Cardiac septum (tissue), 1 donor: ENCODE results near the gene ISM1. TPM values are rescaled to one million over a fixed set of nuclear protein-coding genes. Genes with fewer than 3 reads are reported as not detected.

Source experiments
- DNase-seq: peaks from one replicate; pipeline ENCODE4 v3.0.0-alpha.2; 2020; ENCODE audit warnings: low spot score
- intact Hi-C: fragments of 100-400 bp; cut with DNase I; formaldehyde crosslinking; loops from one replicate; pipeline ENCODE4 v1.14.0; 2022
- total RNA-seq: library from RNA; stranded (reverse); fragmentation: NEBNext Ultra II Directional; extraction: Animal tissue kit (Norgen Biotek cat#: 25700); gene quantifications from one replicate; pipeline ENCODE4 v1.2.1, GENCODE V29; 2021
- donor health status: DM: no; HTN: no; CAD: no.

Gene ISM1
- total RNA-seq, 1 donor from 2014 or later, result 1.0 TPM

DNA sequence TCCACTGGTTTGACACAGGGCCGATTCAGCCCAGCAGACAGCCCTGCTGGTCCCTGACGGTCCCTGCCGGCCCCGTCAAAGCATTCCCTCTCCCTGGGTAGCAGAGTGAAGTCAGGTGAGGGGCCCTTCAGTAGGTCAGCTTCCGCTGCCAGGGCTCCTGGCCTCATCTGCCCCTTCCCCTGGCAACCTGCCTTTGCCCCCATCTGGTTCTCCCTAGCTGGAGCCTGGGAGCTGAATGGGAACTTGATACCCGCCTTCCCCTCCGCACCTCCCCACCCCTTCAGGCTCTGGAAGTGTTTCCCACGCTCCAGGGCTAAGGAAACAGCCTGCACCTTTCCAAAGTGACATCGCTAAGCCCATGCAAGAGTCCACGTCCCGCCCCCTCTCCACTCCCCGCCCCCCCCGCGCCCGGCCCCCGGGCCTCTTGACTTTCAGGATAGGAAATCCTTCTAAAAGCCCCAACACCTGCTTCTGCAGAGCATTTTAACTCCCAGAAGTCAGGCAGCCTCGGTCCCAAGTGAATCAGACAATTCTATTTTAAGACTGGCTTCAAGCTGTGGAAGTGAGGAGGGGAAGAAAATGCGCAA, 53.3 kb downstream of the ISM1 start:
- no peak for DNase-seq
- intact Hi-C loops, result loop anchor here (5.0 kb wide), 1 partner anchor 48 kb away; no protein-coding TSS in a partner anchor

DNA sequence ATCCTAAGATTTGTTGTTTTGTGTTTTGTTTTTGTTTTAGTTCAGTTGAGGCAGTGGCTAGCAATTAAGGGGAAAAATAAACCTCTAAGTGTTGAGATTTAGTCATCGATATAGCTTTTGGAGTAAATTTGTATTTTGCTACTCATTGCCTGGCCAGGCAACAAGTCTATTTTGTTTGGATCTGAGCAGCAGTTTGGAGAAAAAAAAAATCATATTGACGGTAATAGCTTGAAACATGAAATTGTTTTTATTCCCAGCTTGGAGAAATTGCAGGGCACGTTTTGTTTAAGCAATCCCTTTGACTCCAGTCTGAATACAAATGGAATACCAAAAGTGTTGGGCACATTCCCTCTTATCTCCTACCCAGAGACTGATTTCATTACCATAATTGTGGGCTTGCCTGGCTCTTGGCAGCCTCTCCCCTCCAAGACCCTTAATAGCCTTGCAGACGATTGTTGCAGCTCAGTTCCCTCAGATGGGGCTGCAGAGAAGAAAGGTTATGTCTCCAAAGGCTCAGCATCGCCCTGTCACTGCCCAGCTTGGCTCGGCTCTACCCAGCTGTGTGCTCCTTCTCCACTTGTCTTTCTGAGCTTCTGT, 56.0 kb downstream of the ISM1 start:
- DNase-seq, result no peak
- intact Hi-C loops, result no loop called here

DNA sequence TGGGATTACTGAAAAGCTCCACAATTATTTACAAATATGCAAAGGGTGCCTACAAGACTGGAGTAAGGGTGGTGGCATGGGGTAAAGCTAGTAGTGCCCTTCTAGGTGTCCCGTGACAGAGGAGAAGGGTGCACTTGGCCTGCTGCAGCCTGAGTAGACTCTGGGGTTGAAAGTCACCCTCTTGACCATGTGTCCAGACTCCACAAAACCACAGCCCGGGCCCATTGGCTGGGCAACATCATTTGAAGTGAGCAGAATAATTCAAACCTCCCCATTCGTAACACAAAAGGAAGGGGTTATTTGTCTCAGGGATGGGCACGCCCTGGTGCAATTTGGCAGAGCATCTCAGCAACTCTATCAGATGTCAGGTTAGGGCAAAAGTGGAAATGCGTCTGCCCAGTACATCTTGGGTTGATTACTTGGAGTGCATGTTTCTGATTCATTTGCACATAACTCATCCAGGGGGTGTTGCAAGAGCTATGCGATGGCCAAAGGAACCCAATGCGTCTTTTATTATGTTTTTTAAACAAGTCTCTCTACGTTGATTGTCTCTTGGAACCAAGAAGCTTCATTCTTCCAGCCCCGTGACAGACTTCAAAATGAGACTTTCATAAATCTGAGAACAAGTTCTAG, 56.7 kb downstream of the ISM1 start:
- intact Hi-C loops, result no loop called here
- DNase-seq, result no peak

DNA sequence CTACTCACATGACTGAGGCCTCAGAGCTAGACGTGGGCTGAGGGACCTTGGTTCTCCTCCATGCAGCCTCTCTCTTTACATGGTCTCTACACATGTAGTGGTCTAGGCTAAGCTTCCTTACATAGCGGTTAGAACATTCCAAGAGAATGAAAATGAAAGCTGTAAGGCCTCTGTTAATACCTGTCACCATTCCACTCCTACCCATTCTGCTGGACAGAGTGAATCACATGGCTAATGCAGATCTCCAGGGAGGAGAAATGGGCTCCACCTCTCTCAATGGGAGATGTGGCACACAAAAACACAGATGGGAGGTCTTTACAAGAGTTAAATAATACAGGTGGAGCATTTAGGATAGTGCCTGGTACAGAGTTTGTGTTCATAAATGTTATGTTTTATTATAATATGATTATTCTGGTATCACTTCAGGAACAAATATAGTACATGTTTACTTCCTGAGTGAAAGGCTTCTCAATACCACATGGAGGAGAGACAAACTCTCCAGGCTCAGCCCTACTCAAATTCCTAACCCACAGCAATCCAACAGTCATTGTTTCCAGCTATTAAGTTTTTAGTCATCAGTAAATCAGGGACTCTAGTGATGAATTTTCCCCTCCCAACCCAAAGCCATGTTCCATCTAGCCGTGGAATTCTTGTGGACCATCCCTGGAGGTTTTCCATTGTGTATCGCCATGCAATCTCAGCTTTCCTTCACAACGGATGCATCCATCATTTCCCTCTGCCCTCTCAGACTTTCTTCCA, 57.9 kb downstream of the ISM1 start:
- intact Hi-C loops, result no loop called here
- DNase-seq, result no peak

DNA sequence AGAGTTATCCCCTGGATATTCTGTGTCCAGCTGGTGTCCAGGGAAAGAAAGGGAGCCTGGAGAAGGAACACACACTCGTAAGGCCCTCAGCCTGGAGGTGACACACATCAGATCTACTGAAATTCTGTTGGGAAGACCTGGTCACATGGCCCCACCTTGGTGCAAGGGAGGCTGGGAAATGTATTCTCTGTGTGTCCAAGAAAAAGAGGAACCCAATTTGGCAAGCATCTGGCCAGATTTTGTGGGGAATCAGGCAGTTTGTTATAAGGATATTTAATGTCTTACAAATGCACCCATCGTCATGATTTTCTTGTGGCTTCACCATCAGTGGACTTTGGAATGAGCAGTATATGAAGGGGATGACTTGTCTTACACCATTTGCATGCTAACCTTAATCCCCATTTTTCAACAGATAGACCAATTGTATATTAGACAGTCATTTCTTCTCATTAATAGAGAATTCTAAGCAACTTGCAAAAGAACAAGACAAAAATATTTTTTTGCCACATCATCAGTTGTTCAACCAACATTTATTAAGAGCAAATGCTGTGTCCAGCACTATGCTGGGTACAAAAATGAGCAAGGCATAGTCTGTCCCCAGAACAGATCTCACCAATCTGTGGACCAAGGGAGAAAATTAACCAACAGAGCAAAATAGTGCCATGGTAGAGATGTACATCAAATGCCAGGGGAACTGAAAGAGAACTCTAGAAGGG, 59.7 kb downstream of the ISM1 start:
- no peak for DNase-seq
- intact Hi-C loops, result no loop called here

DNA sequence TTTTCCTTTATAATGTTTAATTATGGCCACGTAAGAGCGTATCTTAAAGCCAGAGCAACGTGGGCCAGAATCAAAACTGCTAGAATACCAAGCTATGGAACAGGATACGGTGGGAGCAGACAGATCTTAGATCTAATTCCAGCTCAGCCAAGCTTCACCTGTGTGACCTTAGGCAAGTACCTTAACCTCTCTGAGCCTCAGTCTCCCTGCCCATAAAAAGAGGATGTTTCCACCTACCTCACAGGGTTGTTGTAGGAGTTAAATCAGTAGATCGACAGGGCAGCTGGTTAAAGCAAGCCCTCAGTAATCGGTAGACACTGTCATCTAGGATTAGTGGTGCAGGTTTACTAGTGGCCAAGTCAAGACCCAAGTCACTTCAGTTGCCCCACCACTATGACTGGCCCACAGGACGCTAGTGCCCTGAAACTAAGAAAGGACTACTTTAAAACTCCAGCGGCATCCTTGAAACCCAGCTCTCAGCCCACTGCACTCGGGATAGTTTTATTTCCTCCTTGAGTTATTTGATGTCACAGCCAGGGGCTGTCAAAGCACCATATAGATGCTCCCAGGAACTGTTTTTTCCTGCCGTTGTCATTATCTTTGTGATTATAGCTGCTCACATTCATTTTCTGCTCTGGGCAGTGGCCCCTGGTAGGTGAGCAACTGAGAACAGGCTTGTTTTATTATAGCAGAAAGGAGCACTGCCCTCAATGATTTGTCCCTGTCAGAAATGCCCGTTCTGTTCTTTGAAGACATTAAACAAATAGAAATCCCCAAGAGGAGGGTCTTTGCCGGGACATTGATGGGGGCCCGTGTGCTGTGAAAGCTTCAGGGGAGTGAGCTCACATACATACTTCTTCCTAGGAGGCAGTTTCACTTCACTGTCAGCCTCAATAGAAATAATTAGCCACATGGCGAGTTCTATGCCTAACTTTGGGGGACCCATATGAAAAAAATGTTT, 63.1 kb downstream of the ISM1 start:
- intact Hi-C loops, result no loop called here
- peak; percentile 60 for DNase-seq

DNA sequence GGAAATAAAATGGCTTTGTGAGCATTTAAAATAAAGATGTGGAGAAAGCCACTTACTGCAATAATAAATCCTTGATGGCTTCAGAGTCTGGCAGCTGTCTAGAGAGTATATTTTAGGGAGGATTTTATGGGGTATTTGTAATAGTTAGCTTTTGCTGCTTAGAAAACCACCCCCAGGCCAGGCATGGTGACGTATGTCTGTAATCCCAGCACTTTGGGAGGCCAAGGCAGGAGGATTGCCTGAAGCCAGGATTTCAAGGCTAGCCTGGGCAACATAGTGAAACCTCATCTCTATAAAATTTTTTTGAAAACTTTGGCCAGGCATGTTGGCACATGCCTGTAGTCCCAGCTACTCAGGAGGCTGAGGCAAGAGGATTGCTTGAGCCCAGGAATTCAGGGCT, 63.8 kb downstream of the ISM1 start:
- DNase-seq, result no peak
- intact Hi-C loops, result no loop called here

DNA sequence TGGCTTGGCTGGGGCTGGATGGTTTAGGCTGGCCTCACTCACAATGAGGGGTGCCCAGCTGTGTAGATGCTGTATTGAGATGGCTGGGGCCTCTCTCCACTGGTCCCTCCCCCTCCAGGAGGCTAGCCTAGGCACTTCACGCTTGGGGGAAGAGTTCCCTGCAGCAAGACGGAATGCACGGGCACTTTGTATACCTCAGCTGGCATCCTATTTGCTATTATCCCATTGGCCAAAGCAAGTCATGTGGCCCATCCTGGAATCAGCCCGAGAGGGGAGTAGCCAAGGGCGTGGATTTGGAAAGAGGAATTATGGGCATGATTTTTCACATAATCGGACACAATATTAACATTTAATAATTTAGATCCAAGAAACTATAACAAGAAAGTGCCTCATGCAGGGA, 64.3 kb downstream of the ISM1 start:
- intact Hi-C loops, result no loop called here
- DNase-seq, result peak; percentile 33

DNA sequence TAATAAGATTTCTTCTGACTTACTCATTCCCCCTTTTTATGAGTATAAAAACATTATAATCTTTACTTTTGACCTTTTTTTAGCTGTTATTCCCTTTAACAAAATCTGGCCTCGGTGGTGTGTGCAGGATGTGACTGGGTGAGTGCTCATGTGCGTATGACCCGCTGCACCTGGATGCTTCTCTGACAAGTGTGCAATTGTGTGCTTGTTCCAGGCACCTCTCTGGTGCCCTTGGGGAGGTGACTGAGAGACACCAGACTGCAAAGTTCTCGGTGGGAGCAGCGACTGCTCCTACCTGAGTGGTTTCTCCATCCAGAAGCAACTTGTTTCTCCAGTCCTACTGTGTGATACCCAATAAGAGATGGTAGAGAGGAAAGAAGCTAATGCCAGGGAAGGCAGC, 65.0 kb downstream of the ISM1 start:
- intact Hi-C loops, result no loop called here
- no peak for DNase-seq

DNA sequence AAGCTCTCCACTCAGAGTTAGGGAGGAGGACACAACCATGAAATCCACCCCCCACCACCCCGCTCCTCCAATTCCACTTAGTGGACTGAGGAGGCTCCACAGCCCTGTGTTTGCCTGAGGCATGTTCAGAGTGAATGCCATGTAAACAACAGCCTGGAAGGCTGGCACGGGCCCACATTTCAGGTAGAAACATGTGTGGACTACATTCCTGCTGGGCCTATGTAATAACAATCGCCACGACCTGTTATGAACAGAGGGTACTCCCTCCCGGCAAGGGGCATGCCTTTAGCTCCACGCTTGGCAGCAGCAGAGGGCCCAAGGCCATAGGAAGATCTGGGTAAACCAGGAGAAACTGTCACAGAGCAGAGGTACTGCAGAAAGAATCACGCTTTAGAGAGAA, 65.5 kb downstream of the ISM1 start:
- no peak for DNase-seq
- intact Hi-C loops, result no loop called here

DNA sequence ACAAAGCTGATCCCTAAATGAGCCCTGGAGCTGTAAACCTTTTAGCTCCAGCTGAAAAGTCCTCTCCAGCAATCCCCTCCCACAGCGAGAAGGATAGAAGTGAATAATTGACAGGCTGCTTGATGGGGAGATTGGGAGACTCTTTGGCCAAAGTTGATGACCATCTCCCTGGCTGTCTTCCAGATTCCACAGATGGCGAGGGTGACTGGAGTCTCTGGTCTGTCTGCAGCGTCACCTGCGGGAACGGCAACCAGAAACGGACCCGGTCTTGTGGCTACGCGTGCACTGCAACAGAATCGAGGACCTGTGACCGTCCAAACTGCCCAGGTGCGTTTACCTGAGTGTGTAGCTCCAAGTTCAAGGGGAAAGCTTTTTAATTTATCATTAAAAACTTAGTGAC, 67.3 kb downstream of the ISM1 start:
- intact Hi-C loops, result no loop called here
- no peak for DNase-seq

DNA sequence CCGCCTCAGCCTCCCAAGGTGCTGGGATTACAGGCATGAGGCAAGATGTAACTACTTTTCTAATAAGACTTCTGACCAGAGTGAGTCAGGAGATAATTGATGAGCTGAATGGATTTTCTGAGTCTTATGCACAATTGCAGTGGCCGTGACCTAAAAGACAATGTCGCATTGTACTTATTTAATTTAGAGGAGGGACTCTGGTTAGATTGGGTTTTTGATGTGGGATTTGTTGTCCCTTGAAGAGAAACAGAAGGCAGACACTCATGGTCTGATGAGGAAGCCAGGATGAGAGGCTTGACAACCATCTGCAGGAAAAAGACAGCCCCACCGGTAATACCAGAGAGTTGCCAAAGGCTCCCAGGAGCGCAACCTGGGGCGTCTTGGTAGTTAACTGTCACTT, 68.0 kb downstream of the ISM1 start:
- intact Hi-C loops, result no loop called here
- no peak for DNase-seq

DNA sequence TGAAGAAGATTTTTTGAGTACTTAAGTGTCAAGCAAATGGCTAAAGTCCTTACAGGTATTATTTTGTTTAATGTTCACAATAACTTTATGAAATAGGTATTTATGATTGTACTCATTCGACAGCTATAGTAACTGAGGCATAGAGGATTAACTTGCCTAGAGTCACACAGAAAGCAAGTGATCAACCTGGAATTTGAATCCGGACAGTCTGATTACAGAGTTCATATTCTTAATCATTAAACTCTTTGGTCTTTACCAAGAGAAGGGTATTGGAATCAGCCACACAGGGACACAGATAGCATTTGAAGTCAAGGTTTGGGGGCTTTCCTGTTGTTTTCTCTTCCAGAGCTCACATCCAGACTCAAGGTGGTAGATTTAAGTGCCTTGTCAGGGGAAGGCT, 69.7 kb downstream of the ISM1 start:
- DNase-seq, result no peak
- intact Hi-C loops, result no loop called here

DNA sequence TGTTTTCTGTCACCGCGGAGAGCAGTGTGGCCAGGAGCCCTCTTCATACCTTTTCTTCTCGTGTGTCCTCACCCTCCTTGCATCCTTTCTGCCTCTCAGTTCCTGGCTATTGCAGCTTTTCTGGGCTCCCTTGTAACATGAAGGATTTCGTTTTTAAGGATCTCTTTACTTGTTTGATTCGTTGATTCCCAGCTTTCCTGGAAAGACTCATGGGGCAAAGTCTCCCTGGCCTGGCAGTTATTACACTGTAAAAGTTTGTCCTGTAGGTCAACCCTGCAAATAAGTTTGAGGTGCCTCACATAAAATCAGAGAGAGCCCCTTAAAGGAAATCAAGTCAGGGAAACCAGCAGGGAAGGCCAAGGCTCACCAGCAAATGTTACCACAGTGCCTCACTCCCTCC, 70.1 kb downstream of the ISM1 start:
- intact Hi-C loops, result no loop called here
- no peak for DNase-seq

DNA sequence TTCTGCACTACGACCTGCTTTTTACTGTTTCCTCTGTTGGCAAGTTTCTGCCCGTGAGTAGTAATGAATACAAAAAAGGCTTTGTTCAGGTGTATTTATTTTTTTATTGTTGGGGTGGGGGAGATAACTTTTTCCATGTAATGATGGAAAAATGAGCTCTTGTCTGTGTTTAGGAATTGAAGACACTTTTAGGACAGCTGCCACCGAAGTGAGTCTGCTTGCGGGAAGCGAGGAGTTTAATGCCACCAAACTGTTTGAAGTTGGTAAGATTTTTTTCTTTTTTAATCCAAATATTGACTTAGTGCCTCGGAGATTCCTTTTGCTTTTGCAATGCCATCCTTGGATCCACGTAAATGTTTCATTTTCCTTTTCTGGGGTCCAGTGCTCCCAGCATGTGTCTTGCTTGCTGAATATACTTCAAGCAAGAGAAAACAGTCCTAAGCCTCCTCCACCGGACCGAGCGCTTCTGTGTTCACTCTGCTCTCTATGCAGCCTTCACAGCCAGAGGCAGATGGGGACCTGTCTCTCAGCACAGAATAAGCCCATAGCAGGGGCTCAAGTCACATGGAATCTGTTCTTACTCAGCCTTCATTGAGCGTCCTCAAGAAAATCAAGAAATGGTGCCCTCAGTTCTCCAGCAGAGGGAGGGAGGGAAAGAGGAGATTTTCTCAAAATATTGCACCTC, 71.3 kb downstream of the ISM1 start:
- intact Hi-C loops, result no loop called here
- DNase-seq, result no peak

DNA sequence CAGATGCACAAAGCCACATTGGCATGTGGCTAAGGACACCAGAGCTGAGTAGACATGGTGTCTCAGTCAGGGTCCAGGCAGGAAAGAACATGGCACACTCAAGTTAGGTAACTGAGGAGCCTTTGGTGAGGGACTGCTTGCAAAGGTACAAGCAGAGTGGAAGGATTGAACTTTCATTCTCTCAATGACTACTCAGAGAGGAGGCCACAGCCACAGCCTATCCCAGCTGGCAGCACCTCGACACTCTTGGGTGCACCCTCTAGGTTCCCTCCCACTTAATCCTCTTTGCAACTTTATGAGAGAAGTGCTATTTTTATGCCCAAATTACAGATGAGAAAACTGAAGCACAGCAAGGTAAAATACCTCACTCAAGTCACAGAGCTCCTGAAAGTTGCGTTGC, 73.4 kb downstream of the ISM1 start:
- intact Hi-C loops, result no loop called here
- DNase-seq, result no peak

DNA sequence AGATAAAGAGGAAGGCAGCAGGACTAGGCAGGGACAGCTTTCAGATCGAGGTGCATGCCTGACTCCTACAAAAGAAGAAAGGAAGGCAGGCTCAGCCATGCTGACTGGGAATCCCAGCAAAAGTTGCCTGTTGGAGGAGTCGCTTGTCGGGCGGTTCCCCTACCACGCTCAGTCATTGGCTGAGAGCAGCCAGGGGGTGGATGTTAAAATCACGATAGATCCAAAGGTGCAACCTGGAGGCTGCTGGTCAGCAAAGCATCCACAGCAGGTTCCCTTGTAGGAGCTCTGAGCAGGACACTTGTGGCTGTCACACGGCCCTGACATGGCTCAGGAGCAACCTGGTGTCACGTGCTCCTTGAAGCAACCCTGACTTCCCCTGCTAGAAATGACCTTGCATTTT, 74.6 kb downstream of the ISM1 start:
- DNase-seq, result no peak
- intact Hi-C loops, result no loop called here

DNA sequence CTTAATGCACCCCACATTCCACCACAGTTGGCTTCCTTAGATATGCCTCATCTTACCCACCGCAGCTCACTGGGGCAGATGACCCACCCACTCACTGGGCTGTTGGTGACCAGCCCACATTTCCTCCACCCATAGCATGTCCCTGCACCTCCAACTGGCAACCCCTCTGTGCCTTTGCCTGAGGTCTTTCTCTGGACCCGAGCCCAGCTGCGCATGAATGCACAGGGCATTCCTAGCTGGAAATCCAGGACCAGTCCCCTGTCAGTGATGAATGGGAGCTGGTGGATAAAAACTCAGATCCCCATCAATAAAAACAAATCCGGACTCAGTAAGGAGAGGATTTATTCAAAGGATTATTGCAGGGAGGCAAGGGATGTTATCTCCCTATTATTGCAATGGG, 75.0 kb downstream of the ISM1 start:
- DNase-seq, result no peak
- intact Hi-C loops, result no loop called here
